Testis (tissue), 3 donors: Measurements from ENCODE around the gene PTPRG. TPM values are rescaled to one million over a fixed set of nuclear protein-coding genes. Genes with fewer than 3 reads are reported as not detected.

Source experiments
- DNase-seq: peaks from one replicate; pipeline ENCODE4 v3.0.0-alpha.2; 2019
- H3K27ac ChIP-seq, 2 donors: fragments of 200-600 bp; sonication (generic); one replicate each; pipeline ENCODE4 v1.5.1; 2019
- H3K27me3 ChIP-seq: fragments of 200-600 bp; sonication (generic); one replicate; pipeline ENCODE4 v1.5.1; 2019
- H3K36me3 ChIP-seq: fragments of 200-600 bp; sonication (generic); one replicate; pipeline ENCODE4 v1.5.1; 2017; ENCODE audit warnings: low read depth; ENCODE audit errors: missing control alignments
- H3K4me1 ChIP-seq: fragments of 200-600 bp; sonication (generic); one replicate; pipeline ENCODE4 v1.5.1; 2019
- H3K4me3 ChIP-seq, 2 donors: fragments of 200-600 bp; sonication (generic); one replicate each; pipeline ENCODE4 v1.5.1; 2017 to 2019
- H3K9me3 ChIP-seq: fragments of 200-600 bp; sonication (generic); one replicate; pipeline ENCODE4 v1.5.1; 2017
- CTCF ChIP-seq, 3 experiments: fragments of 450-650 bp in 2 of 3; fragments of 200-600 bp in 1 of 3; sonication (generic) in 1 of 3; IDR thresholded peaks; one replicate each; pipeline ENCODE4 v1.5.1; 2016 to 2019; ENCODE audit warnings: antibody characterized with exemption in 3 of 3, mild to moderate bottlenecking in 2 of 3, moderate library complexity in 1 of 3
- POLR2A ChIP-seq: fragments of 450-650 bp; IDR thresholded peaks from one replicate; pipeline ENCODE4 v1.6.1; 2017; ENCODE audit warnings: antibody characterized with exemption, mild to moderate bottlenecking, moderate library complexity
- WGBS, 2 donors: methylation state at CpG; one replicate each; pipeline ENCODE4 v1.1.5; 2018; 5-methylcytosine and 5-hydroxymethylcytosine counted together
- intact Hi-C: fragments of 100-400 bp; cut with DNase I; formaldehyde crosslinking; loops from one replicate; pipeline ENCODE4 v1.15.1; 2023; ENCODE audit warnings: low total_unique reads
- polyA plus RNA-seq: library from polyadenylated mRNA; stranded (reverse); fragments of 350-450 nt; fragmentation: Illumina TruSeq; extraction: RNeasy Lipid Tissue Mini Kit (QIAGEN cat#74804); gene quantifications from one replicate; pipeline ENCODE4 v1.2.3, GENCODE V29; 2014; ENCODE audit warnings: low read depth, low replicate concordance; ENCODE audit not compliant: insufficient read depth
- total RNA-seq, 2 donors: library from RNA; depleted of rRNA; stranded (reverse); fragments of >200 nt; gene quantifications; one replicate each; pipeline ENCODE4 v1.2.3, GENCODE V29; 2016

PTPRG gene
- total and polyA plus RNA-seq, 3 donors from 2014 or later, result 26.3 to 107 (median 75.4) TPM

DNA sequence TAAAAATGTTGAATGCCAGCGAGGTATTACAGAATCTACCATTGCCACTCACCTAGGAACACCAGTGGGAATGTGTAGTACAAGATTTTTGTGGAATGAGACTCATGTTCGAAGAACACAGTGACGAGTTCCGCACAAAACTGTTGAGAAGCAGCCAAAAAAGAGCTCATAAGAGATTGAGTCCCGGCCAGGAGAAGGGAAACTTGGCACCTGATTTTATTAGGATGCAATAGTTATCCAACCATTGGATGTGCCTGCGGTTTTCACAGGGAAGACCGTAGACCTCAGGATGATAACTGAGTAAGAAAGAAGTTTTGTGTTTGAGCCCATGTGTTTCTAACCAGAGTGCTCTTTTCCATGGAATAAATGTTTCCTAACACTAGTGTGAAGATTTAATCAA, 88.9 kb downstream of the PTPRG start:
- Histone ChIP-seq H3K9me3 (no peaks in the 10 kb centered on the region), H3K4me1 (no peaks in the 10 kb centered on the region), H3K27me3 (no peaks in the 10 kb centered on the region), H3K27ac (no peak overlapping the region), H3K4me3 (no peak overlapping the region), H3K36me3 (no peaks in the 10 kb centered on the region)
- 45 to 63% methylated on average over 7 of the region's 7 CpGs for WGBS, 2 donors
- intact Hi-C loops, result no loop called here
- peak; percentile 68 for DNase-seq
- TF ChIP-seq POLR2A (no peak), CTCF (IDR thresholded peaks at IDR 0.05) (no peak)

DNA sequence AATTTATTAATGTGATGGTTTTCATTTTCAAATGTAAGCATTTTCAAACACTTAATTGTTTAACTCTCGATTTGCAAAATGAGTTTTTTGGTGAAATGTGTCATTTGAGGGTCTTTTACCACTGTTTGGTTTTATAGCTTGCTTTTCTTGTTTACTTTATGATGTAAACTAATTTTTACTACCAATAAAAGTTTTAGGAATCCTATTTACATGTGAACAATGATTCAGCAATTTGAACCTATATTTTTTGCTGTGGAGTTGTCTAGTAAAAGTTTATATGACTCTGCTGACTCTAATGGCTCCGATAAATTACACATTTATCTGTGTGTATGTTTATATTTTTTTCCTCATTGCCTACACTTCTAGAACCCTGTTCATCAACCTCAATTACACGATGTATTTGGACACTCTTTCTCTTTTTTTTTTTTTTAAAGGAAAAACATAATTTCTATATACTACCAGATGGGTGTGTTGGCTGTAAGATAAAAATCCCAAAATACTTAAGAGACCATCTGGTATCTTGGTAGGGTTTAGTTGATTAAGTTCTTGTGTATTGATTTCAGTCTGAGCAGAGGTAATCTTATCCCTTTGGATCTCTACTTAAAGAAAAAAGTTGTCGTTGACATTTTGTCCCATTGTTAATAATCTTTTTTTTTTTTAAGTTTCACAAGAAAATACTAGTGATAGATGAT, 89.5 kb downstream of the PTPRG start:
- H3K36me3 ChIP-seq, result no peaks in the 10 kb centered on the region
- H3K4me1 ChIP-seq, result no peaks in the 10 kb centered on the region
- no peak for DNase-seq
- WGBS, 2 donors, result 60 to 67% methylated on average over 4 of the region's 4 CpGs
- no peaks in the 10 kb centered on the region for H3K27me3 ChIP-seq
- H3K9me3 ChIP-seq, result no peaks in the 10 kb centered on the region
- TF ChIP-seq POLR2A, result no peak
- TF ChIP-seq CTCF (IDR thresholded peaks at IDR 0.05), result no peak
- H3K4me3 ChIP-seq, result no peak overlapping the region
- intact Hi-C loops, result no loop called here
- no peak overlapping the region for H3K27ac ChIP-seq

- Histone ChIP-seq H3K36me3 (no peaks in the 10 kb centered on the region), H3K27me3 (no peaks in the 10 kb centered on the region), H3K27ac (no peak overlapping the region), H3K4me1 (no peaks in the 10 kb centered on the region), H3K9me3 (no peaks in the 10 kb centered on the region), H3K4me3 (no peak overlapping the region)
- TF ChIP-seq POLR2A (no peak), CTCF (IDR thresholded peaks at IDR 0.05) (no peak)
- WGBS, 2 donors, result 41 to 47% methylated on average over 4 of the region's 4 CpGs
- no peak for DNase-seq
- intact Hi-C loops, result no loop called here
Measured at GRCh38 chr3:61657689-61658088, 96.3 kb downstream of the PTPRG start.

GRCh38 chr3:61662861-61663260, 101.5 kb downstream of the PTPRG start:
- H3K4me3 ChIP-seq, result no peak overlapping the region
- peaks cover 4% of the 10 kb centered on the region for H3K4me1 ChIP-seq
- no peak for DNase-seq
- H3K9me3 ChIP-seq, result no peaks in the 10 kb centered on the region
- H3K27me3 ChIP-seq, result no peaks in the 10 kb centered on the region
- TF ChIP-seq CTCF (IDR thresholded peaks at IDR 0.05) (no peak), POLR2A (no peak)
- intact Hi-C loops, result no loop called here
- WGBS, 2 donors, result 97 to 98% methylated on average over 8 of the region's 8 CpGs
- no peaks in the 10 kb centered on the region for H3K36me3 ChIP-seq
- H3K27ac ChIP-seq, result no peak overlapping the region
